Activated B cell treated with CpG ODN at 0.5 μM for 24 hours (primary cell): Measurements from ENCODE around the gene ABCA8. TPM values are rescaled to one million over a fixed set of nuclear protein-coding genes. Genes with fewer than 3 reads are reported as not detected.
"Not testable (repeated sequence)": the region's sequence is repeated elsewhere in the genome, so short reads cannot be mapped to it uniquely, and the experiment has no call there.

Experiments used
- ATAC-seq: fragments of 200-7000 bp; cut with Tn5 transposase; one replicate; pipeline ENCODE4 v1.10.0; 2021; ENCODE audit warnings: low read depth, mild to moderate bottlenecking, moderate library complexity
- CTCF ChIA-PET: fragments of 350-600 bp; sonication (Branson Sonifier 250); formaldehyde crosslinking; loops from one replicate; lab custom pipeline; 2021; ENCODE audit warnings: antibody characterized with exemption; lab: Charles Lee
- POLR2A ChIA-PET: fragments of 350-600 bp; sonication (Branson Sonifier 250); formaldehyde crosslinking; loops from one replicate; lab custom pipeline; 2021; ENCODE audit warnings: antibody characterized with exemption; lab: Charles Lee
- DNase-seq: peaks from one replicate; pipeline ENCODE4 v3.0.0; 2022
- H3K27ac Mint-ChIP-seq: one replicate; pipeline ENCODE4 v1.8.0; 2020; ENCODE audit warnings: mixed read lengths
- H3K27me3 Mint-ChIP-seq: one replicate; pipeline ENCODE4 v1.8.0; 2021; ENCODE audit warnings: mixed read lengths
- H3K36me3 Mint-ChIP-seq: one replicate; pipeline ENCODE4 v1.8.0; 2021; ENCODE audit warnings: low read depth, mixed read lengths
- H3K4me1 Mint-ChIP-seq: one replicate; pipeline ENCODE4 v1.8.0; 2021; ENCODE audit warnings: mixed read lengths
- H3K4me3 Mint-ChIP-seq: one replicate; pipeline ENCODE4 v1.8.0; 2020; ENCODE audit warnings: mild to moderate bottlenecking, mixed read lengths
- H3K9me3 Mint-ChIP-seq: one replicate; pipeline ENCODE4 v1.8.0; 2020; ENCODE audit warnings: mixed read lengths
- intact Hi-C: fragments of 100-400 bp; cut with micrococcal nuclease; formaldehyde crosslinking; loops from one replicate; pipeline ENCODE4 v1.15.1; 2024
- total RNA-seq: library from RNA; stranded (reverse); gene quantifications from 2 replicates; pipeline ENCODE4 v1.2.3, GENCODE V29; 2022
- TF ChIP-seq, protein P1 (sequence below): fragments of 200-600 bp; IDR thresholded peaks from one replicate; pipeline ENCODE4 v1.8.0; 2022; ENCODE audit warnings: antibody characterized with exemption, mild to moderate bottlenecking

The ABCA8 gene
- total RNA-seq, 1 donor from 2014 or later = not detected

- no peak overlapping the region for H3K4me3 Mint-ChIP-seq
- H3K9me3 Mint-ChIP-seq = peaks cover 4% of the 10 kb centered on the region
- TF ChIP-seq, protein P1, sequence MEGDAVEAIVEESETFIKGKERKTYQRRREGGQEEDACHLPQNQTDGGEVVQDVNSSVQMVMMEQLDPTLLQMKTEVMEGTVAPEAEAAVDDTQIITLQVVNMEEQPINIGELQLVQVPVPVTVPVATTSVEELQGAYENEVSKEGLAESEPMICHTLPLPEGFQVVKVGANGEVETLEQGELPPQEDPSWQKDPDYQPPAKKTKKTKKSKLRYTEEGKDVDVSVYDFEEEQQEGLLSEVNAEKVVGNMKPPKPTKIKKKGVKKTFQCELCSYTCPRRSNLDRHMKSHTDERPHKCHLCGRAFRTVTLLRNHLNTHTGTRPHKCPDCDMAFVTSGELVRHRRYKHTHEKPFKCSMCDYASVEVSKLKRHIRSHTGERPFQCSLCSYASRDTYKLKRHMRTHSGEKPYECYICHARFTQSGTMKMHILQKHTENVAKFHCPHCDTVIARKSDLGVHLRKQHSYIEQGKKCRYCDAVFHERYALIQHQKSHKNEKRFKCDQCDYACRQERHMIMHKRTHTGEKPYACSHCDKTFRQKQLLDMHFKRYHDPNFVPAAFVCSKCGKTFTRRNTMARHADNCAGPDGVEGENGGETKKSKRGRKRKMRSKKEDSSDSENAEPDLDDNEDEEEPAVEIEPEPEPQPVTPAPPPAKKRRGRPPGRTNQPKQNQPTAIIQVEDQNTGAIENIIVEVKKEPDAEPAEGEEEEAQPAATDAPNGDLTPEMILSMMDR = no peak
- peaks cover 2% of the 10 kb centered on the region for H3K27me3 Mint-ChIP-seq
- POLR2A ChIA-PET = no interaction called here
- H3K36me3 Mint-ChIP-seq = no peaks in the 10 kb centered on the region
- CTCF ChIA-PET = no interaction called here
- H3K4me1 Mint-ChIP-seq = no peaks in the 10 kb centered on the region
- DNase-seq (no peak), ATAC-seq (no peak)
- intact Hi-C loops = no loop called here
- H3K27ac Mint-ChIP-seq = no peak overlapping the region
These were observed 4.5 kb downstream of the ABCA8 start for GRCh38 chr17:68950725-68951124.

GRCh38 chr17:68947868-68948267, 7.3 kb downstream of the ABCA8 start:
- H3K27me3 Mint-ChIP-seq, intact Hi-C loops: not testable (repeated sequence)

DNA sequence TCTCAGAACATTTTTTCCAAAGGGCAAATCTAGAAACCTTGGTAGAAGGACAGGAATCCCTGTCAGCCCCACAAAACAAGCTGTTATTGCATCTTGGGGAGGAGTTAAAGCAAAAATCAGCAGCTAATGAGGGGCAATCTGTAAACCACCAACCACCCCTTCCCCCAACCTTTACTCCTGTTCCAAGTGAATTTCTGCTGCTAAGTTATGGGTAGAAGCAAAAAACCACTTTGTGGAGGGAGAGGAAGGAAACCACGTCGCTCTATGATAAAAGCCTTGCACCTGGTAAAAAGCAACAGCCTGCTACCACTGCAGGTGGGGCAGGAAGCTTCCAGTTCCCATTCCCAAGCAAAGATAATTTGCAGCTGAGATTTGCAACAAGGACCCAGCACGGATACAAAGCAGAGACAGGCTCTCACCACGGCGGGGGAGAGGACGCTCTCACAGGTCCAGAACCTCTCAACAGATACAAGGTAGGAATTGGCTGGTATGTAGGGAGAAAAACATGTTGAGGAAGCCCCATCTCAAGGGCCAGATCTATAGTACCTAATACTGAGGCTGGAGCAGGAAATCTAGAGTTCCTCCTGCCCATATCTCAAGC, 10.7 kb downstream of the ABCA8 start:
- ATAC-seq (no peak), DNase-seq (no peak)
- TF ChIP-seq, protein P1 = no peak
- no peaks in the 10 kb centered on the region for H3K4me1 Mint-ChIP-seq
- no peak overlapping the region for H3K4me3 Mint-ChIP-seq
- H3K27ac Mint-ChIP-seq = no peak overlapping the region
- H3K36me3 Mint-ChIP-seq = no peaks in the 10 kb centered on the region
- peaks cover 4% of the 10 kb centered on the region for H3K9me3 Mint-ChIP-seq
- H3K27me3 Mint-ChIP-seq = no peaks in the 10 kb centered on the region
- POLR2A ChIA-PET = no interaction called here
- intact Hi-C loops = no loop called here
- CTCF ChIA-PET = no interaction called here

More at GRCh38 chr17:68947868-68948267, 7.3 kb downstream of the ABCA8 start:
- H3K9me3 Mint-ChIP-seq, ATAC-seq, POLR2A ChIA-PET, CTCF ChIA-PET, H3K36me3 Mint-ChIP-seq, DNase-seq, H3K4me1 Mint-ChIP-seq, H3K27ac Mint-ChIP-seq, H3K4me3 Mint-ChIP-seq: not testable (repeated sequence)

DNA sequence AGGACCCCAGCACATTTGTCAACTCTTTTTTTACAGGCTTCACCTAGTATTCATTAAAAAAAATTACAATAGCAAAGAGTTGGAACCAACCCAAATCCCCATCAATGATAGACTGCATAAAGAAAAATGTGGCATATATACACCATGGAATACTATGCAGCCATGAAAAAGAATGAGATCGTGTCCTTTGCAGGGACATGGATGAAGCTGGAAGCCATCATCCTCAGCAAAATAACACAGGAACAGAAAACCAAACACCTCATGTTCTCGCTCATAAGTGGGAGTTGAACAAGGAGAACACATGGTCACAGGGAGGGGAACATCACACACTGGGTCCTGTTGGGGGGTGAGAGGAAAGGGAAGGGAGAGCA, 11.4 kb downstream of the ABCA8 start:
- H3K36me3 Mint-ChIP-seq, ATAC-seq, POLR2A ChIA-PET, DNase-seq, H3K9me3 Mint-ChIP-seq, H3K4me3 Mint-ChIP-seq, H3K4me1 Mint-ChIP-seq, intact Hi-C loops, H3K27ac Mint-ChIP-seq, H3K27me3 Mint-ChIP-seq, CTCF ChIA-PET: not testable (repeated sequence)

DNA sequence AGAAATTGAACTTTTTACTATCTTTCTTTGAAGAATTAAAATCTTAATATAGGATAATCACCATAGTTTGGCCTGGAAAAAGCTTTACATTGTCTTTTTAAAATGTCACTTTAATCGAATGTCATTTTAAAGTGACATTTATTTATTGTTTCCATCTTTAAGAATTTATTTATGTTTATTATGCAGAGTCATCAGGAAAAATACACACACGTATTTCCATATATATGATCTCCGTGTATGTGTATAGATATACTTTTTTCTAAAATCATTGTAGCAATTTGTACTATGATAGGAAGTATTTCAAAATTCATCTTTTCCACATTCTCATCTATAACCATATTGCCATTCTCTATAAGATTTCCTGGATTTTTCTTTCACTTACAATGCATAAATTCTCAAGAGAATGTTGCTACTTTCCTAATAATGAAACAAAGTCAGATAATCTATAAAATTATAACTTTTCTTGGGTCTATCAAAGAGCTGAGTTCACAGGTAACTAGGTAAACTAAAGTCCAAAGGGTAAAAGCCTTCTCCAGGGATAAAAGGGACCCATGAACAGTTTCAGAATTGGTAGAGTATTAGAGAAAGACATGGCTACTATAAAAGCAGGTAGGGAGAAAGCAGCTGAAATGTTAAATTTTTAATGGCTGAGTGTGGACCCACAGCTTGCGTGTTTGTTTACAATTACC, 11.9 kb downstream of the ABCA8 start:
- CTCF ChIA-PET = no interaction called here

GRCh38 chr17:68942389-68942788, 12.8 kb downstream of the ABCA8 start:
- ATAC-seq (no peak), DNase-seq (no peak)
- ChIA-PET CTCF (no interaction called here), POLR2A (no interaction called here)
- TF ChIP-seq, protein P1 = no peak
- Mint-ChIP-seq H3K4me1 (no peaks in the 10 kb centered on the region), H3K36me3 (no peaks in the 10 kb centered on the region), H3K9me3 (no peaks in the 10 kb centered on the region), H3K27ac (no peak overlapping the region), H3K27me3 (no peaks in the 10 kb centered on the region), H3K4me3 (no peak overlapping the region)
- intact Hi-C loops = no loop called here

More for the DNA sequence above, 11.9 kb downstream of the ABCA8 start:
- ATAC-seq = no peak
- Mint-ChIP-seq H3K4me3 (no peak overlapping the region), H3K27ac (no peak overlapping the region), H3K27me3 (no peaks in the 10 kb centered on the region), H3K4me1 (no peaks in the 10 kb centered on the region), H3K9me3 (peaks cover 4% of the 10 kb centered on the region), H3K36me3 (no peaks in the 10 kb centered on the region)
- POLR2A ChIA-PET = no interaction called here
- intact Hi-C loops = no loop called here
- DNase-seq = no peak
- TF ChIP-seq, protein P1 = no peak
